Measurements from ENCODE around the gene ASPG. TPM values are rescaled to one million over a fixed set of nuclear protein-coding genes. Genes with fewer than 3 reads are reported as not detected.

Gene ASPG
- polyA plus RNA-seq, 3 donors, result 0.01 TPM; not detected in 2

DNA sequence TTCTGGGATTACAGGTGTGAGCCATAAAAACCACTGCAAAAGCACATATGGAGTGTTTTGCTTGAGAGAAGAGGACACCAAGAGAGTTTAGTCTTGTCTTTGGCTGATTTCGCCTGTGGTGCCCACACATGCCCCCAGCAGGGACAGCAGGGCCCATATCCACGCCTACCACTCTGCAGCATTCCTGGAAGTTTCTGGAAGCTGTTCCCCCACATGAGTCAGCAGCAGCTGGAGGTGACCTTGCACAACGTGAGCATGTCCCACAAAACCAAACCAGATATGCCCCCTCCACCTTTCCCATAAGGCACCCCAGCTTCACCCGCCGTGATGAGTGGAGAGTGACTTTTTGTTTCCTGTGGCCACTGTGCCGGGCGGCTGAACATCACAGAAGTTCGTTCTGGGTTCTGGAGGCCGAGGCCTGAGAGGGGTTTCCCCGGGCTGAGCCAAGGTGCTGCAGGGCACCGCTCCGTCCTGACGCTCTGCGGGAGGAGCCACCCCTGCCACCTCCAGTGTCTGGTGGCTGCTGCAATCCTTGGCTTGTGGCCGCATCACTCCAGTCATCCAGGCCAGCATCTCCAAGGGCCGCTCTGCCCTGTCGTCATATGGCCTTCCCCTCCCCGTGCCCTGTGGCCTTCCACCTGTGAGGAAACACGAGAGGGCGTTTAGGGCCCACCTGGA, 4.7 kb downstream of the ASPG start:
- H3K27ac Mint-ChIP-seq, result no peak overlapping the region
- TF ChIP-seq, protein P1, sequence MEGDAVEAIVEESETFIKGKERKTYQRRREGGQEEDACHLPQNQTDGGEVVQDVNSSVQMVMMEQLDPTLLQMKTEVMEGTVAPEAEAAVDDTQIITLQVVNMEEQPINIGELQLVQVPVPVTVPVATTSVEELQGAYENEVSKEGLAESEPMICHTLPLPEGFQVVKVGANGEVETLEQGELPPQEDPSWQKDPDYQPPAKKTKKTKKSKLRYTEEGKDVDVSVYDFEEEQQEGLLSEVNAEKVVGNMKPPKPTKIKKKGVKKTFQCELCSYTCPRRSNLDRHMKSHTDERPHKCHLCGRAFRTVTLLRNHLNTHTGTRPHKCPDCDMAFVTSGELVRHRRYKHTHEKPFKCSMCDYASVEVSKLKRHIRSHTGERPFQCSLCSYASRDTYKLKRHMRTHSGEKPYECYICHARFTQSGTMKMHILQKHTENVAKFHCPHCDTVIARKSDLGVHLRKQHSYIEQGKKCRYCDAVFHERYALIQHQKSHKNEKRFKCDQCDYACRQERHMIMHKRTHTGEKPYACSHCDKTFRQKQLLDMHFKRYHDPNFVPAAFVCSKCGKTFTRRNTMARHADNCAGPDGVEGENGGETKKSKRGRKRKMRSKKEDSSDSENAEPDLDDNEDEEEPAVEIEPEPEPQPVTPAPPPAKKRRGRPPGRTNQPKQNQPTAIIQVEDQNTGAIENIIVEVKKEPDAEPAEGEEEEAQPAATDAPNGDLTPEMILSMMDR (IDR thresholded peaks at IDR 0.05), result no peak
- no peaks in the 10 kb centered on the region for H3K36me3 Mint-ChIP-seq
- no peak overlapping the region for H3K4me2 ChIP-seq (replicated peaks; ENCODE audit: extremely low read depth, low read length, poor library complexity, severe bottlenecking)
- H3K9ac ChIP-seq (ENCODE audit: insufficient read depth, low read length, poor library complexity, severe bottlenecking), result no peak overlapping the region
- peaks cover 3% of the 10 kb centered on the region for H3K4me1 Mint-ChIP-seq
- no peaks in the 10 kb centered on the region for H3K9me3 ChIP-seq (replicated peaks in 1 of 2; ENCODE audit: control insufficient read depth in 1 of 2, insufficient read depth in 1 of 2, low read length in 2 of 2)
- no peaks in the 10 kb centered on the region for H3K79me2 ChIP-seq (ENCODE audit: insufficient read depth, low read length)
- 92% methylated on average over 16 of the region's 20 CpGs for WGBS (ENCODE audit: insufficient coverage)
- H3K4me1 ChIP-seq (ENCODE audit: control insufficient read depth in 1 of 2, insufficient read depth in 2 of 2, low read length in 2 of 2), result no peaks in the 10 kb centered on the region
- H3K27me3 ChIP-seq (ENCODE audit: control insufficient read depth in 2 of 2, insufficient read depth in 2 of 2, low read length in 2 of 2), result peaks cover 0 to 10% of the 10 kb centered on the region in 2 donors
- no peak for DNase-seq
- H3K4me3 Mint-ChIP-seq, result no peak overlapping the region
- H3K27me3 Mint-ChIP-seq (ENCODE audit: low read depth in 3 of 3), result peaks cover 8 to 22% (median 12%) of the 10 kb centered on the region in 3 donors
- no peak overlapping the region for H2AFZ ChIP-seq (ENCODE audit: insufficient read depth, low read depth, low read length, poor library complexity, severe bottlenecking)
- H3K36me3 ChIP-seq (replicated peaks in 1 of 2; ENCODE audit: control insufficient read depth in 1 of 2, insufficient read depth in 2 of 2, low read length in 2 of 2), result no peaks in the 10 kb centered on the region
- no peak overlapping the region for H3K27ac ChIP-seq (ENCODE audit: low read depth in 1 of 2, low read length in 2 of 2)
- peaks cover 0 to 2% (median 0%) of the 10 kb centered on the region in 7 donors for H3K9me3 Mint-ChIP-seq
- H4K20me1 ChIP-seq (ENCODE audit: insufficient read depth, low read length), result no peaks in the 10 kb centered on the region
- H3K4me3 ChIP-seq (replicated peaks in 1 of 3; ENCODE audit: low read depth in 2 of 3, low read length in 3 of 3), result no peak overlapping the region
- intact Hi-C loops (cut with micrococcal nuclease), result no loop called here

- H3K4me2 ChIP-seq (replicated peaks; ENCODE audit: extremely low read depth, low read length, poor library complexity, severe bottlenecking), result no peak overlapping the region
- H3K4me1 ChIP-seq (ENCODE audit: control insufficient read depth in 1 of 2, insufficient read depth in 2 of 2, low read length in 2 of 2), result no peaks in the 10 kb centered on the region
- Mint-ChIP-seq H3K27me3 (ENCODE audit: low read depth in 3 of 3) (peaks cover 7 to 14% (median 8%) of the 10 kb centered on the region in 3 donors), H3K4me1 (peaks cover 3% of the 10 kb centered on the region), H3K27ac (no peak overlapping the region), H3K36me3 (no peaks in the 10 kb centered on the region), H3K4me3 (no peak overlapping the region), H3K9me3 (peaks cover 0 to 2% (median 0%) of the 10 kb centered on the region in 7 donors)
- WGBS (ENCODE audit: insufficient coverage), result 84% methylated on average over 22 of the region's 26 CpGs
- H3K36me3 ChIP-seq (replicated peaks in 1 of 2; ENCODE audit: control insufficient read depth in 1 of 2, insufficient read depth in 2 of 2, low read length in 2 of 2), result no peaks in the 10 kb centered on the region
- no peak overlapping the region for H3K4me3 ChIP-seq (replicated peaks in 1 of 3; ENCODE audit: low read depth in 2 of 3, low read length in 3 of 3)
- no peak for DNase-seq
- no peaks in the 10 kb centered on the region for H4K20me1 ChIP-seq (ENCODE audit: insufficient read depth, low read length)
- H3K27ac ChIP-seq (ENCODE audit: low read depth in 1 of 2, low read length in 2 of 2), result no peak overlapping the region
- peaks cover 0 to 3% of the 10 kb centered on the region in 2 donors for H3K27me3 ChIP-seq (ENCODE audit: control insufficient read depth in 2 of 2, insufficient read depth in 2 of 2, low read length in 2 of 2)
- no peak overlapping the region for H2AFZ ChIP-seq (ENCODE audit: insufficient read depth, low read depth, low read length, poor library complexity, severe bottlenecking)
- H3K79me2 ChIP-seq (ENCODE audit: insufficient read depth, low read length), result no peaks in the 10 kb centered on the region
- TF ChIP-seq, protein P1 (IDR thresholded peaks at IDR 0.05), result no peak
- no peaks in the 10 kb centered on the region for H3K9me3 ChIP-seq (replicated peaks in 1 of 2; ENCODE audit: control insufficient read depth in 1 of 2, insufficient read depth in 1 of 2, low read length in 2 of 2)
- intact Hi-C loops (cut with micrococcal nuclease), result no loop called here
- no peak overlapping the region for H3K9ac ChIP-seq (ENCODE audit: insufficient read depth, low read length, poor library complexity, severe bottlenecking)
These were observed 5.8 kb downstream of the ASPG start for GRCh38 chr14:104091061-104091926.

All from CD14-positive monocyte (primary cell).